Stimulated activated CD8-positive, alpha-beta memory T cell treated with anti-CD3 and anti-CD28 coated beads, Interleukin-15, amount 100 ng/mL, for 4 hours (primary cell): ENCODE results near the gene HAPLN3.

Experiments
- DNase-seq, 2 donors: peaks; one replicate each; pipeline ENCODE4 v3.0.0-alpha.2; 2020; ENCODE audit warnings: low read depth in 2 of 2

Gene HAPLN3

GRCh38 chr15:88830016-88830415 is 65.3 kb downstream of the HAPLN3 start:
- DNase-seq, result no peak

GRCh38 chr15:88828791-88829190 is 66.6 kb downstream of the HAPLN3 start:
- DNase-seq, result no peak
